ENCODE results near the gene TBC1D8.

Gene TBC1D8

DNA sequence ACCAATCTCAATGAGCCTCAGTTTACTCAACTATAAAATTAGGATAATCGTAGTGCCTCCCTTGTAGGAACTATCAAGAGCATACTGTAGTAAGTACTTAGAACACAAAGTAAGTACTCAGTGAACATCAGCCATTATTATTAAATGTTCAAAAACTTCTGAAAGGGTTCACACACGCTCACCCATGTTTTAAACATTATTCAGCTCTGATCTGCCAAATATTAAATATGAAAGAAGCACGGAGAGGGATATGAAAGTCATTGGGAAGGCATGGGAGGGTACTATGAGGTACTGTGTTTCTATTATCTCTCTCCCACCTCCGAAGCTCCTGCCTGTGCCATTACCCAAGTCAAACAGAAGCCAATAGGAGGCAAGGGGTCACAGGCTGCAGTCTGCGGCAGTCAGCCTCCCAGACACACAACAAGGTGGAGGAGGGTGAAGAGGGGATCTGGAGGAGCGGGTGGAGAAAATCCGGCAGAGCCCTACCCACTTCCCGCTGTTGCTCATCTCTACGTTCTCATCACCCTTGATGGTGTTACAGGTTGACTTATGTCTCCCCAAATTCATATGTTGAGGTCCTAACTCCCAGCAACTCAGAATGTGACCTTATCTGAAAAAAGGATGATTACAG is 2.0 kb upstream of the TBC1D8 start:
- no peak for DNase-seq (ENCODE audit: low read depth)
- TF ChIP-seq, protein P1, sequence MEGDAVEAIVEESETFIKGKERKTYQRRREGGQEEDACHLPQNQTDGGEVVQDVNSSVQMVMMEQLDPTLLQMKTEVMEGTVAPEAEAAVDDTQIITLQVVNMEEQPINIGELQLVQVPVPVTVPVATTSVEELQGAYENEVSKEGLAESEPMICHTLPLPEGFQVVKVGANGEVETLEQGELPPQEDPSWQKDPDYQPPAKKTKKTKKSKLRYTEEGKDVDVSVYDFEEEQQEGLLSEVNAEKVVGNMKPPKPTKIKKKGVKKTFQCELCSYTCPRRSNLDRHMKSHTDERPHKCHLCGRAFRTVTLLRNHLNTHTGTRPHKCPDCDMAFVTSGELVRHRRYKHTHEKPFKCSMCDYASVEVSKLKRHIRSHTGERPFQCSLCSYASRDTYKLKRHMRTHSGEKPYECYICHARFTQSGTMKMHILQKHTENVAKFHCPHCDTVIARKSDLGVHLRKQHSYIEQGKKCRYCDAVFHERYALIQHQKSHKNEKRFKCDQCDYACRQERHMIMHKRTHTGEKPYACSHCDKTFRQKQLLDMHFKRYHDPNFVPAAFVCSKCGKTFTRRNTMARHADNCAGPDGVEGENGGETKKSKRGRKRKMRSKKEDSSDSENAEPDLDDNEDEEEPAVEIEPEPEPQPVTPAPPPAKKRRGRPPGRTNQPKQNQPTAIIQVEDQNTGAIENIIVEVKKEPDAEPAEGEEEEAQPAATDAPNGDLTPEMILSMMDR (IDR thresholded peaks at IDR 0.05; ENCODE audit: insufficient read depth, low read depth, low read length, missing control alignments): no peak
- no peak overlapping the region for H3K4me3 ChIP-seq (ENCODE audit: low read length)

GRCh38 chr2:101152272-101153076 is 1.3 kb upstream of the TBC1D8 start:
- DNase-seq (ENCODE audit: low read depth): peak; percentile 73
- TF ChIP-seq, protein P1 (IDR thresholded peaks at IDR 0.05; ENCODE audit: insufficient read depth, low read depth, low read length, missing control alignments): peak; percentile 87
- no peak overlapping the region for H3K4me3 ChIP-seq (ENCODE audit: low read length)

DNA sequence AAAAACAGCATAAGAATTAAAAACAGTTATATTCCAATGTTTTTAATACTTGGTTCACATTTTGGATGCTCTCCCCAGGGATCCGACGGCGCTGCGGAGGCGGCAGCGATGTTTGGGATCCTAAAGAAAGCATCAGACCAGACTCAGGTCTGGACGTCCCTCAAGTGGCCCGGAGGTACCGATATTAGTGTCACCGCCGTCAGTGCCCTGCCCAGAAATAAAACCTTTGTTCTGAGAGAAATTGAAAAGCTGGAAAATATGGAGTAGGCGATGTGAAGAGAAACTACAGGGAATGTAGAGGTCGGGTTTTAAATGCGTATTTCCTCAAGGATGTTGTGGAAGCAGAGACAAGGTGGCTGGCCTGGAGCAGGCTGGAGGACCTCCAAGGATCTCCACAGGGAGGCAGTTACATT is 683 bp upstream of the TBC1D8 start:
- peak overlapping the region; percentile 57 for H3K4me3 ChIP-seq (ENCODE audit: low read length)
- TF ChIP-seq, protein P1 (IDR thresholded peaks at IDR 0.05; ENCODE audit: insufficient read depth, low read depth, low read length, missing control alignments): no peak
- DNase-seq (ENCODE audit: low read depth): no peak

- TF ChIP-seq, protein P1 (IDR thresholded peaks at IDR 0.05; ENCODE audit: insufficient read depth, low read depth, low read length, missing control alignments): no peak
- peak overlapping the region; percentile 77 for H3K4me3 ChIP-seq (ENCODE audit: low read length)
- no peak for DNase-seq (ENCODE audit: low read depth)
Observed at GRCh38 chr2:101150306-101151145, 656 bp downstream of the TBC1D8 start.

DNA sequence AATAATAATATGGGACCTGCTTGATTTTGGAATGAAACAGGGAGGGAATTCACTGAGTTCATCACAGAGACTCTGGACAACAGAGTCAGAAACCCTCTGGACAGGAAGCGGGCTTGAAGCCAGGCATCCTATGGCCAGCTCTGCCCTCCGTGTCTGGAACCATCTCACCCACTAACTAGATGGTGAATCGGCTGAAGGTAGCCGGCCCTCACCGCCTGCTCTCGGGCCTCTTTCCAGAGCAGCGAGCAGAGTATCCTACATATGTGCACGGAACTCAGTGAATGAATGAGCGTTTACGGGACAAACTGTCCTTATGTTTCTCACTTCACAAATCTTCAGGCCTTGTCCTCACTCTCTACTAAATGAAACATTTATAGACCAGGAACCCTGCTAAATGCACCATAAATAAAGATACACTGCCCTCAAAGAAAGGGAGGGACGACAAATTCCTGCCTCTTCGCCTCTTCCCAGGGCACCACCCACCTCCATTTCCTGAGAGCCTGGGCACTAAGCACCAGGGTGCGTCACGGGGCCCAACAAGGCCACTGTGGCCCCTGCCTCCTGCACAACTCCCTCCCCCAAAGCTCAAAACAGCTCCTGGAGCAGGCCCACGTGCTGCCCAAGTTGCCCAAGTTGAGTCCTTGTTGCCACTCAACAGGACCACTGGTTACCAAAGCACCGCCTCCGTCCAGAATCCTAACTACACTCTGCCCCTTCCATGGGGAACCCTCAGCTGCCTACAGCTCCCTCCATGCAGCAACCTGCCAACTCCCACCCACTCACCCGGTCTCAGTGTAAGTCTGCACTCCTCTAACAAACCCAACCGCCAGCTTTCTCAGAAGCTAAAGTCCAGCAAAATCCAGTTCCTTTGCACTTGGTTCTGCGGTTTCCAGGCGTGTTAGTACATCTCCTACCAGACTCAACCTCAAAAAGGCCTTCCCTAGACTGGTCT is 1.7 kb downstream of the TBC1D8 start:
- TF ChIP-seq, protein P1 (IDR thresholded peaks at IDR 0.05; ENCODE audit: insufficient read depth, low read depth, low read length, missing control alignments): no peak
- DNase-seq (ENCODE audit: low read depth): peak; percentile 43
- H3K4me3 ChIP-seq (ENCODE audit: low read length): peak overlapping the region; percentile 77

DNA sequence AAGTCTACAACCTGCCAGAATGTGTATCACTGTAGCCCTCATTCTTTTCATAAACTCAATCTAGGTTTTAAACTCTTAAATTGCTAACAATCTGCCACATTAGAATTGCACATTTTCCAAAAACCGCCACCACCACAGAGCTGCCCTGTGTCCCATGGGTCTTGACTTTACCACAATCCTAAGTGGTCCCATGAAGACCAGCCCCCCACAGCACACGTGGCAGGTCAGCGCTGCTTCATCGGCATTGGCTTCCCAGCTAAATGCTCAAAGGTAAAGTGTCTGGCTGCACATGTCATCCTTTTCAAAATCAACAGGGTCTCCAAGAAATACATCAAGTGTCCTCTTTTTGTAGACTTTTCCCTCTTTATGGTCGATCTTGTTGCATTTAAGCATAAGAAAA is 2.4 kb downstream of the TBC1D8 start:
- TF ChIP-seq, protein P1 (IDR thresholded peaks at IDR 0.05; ENCODE audit: insufficient read depth, low read depth, low read length, missing control alignments): no peak
- H3K4me3 ChIP-seq (ENCODE audit: low read length): peak overlapping the region; percentile 13
- no peak for DNase-seq (ENCODE audit: low read depth)

Data from epithelial cell of esophagus (primary cell).